NCI-H1105 (cell line): Measurements from ENCODE around the gene ZNF513.
A peak's percentile ranks its signal among the peaks of the same experiment; 100 is the strongest.
"Not testable (repeated sequence)": the region's sequence is repeated elsewhere in the genome, so short reads cannot be mapped to it uniquely, and the experiment has no call there.

ENCODE experiments used
- DNase-seq: peaks from one replicate; lab custom pipeline; 2025; lab: John Stamatoyannopoulos, UW

The ZNF513 gene

DNA sequence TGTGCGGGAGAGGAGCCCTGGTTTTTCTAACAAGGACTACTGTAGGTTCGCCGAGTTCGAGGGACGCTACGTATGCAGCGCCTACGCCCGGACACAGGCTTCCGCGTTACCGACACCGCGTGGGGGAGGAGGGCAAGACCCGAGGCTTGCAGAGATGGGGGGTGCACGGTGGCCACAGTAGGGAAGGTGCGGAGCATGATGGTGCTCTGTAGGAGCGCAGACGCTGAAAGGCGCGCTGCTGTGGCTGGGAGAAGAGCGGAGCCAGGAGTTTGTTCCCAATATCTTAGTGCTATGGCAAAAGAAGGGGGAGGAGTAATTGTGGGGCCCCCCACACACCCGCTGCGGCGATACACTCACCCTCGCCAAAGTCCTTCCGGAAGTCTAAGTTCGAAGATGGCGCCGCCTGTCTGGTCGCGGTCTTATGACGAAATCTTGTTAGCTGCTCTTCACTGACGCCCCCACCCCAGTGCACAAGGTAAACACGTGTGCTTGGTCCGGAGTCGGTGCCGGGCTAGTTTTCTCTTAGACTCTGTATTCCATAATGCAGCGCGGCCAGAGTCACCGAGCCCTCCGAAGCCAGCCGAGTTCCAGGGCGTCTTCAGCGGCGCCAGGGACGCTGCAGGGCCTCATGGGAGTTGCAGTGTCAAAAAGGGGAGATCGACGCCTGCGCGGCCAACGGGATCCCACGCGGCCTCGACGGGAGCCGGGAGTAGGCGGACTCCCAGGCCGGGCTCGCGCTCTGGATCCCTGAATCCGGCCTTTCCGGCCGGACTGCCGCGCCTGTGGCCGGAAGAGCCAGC, 24.0 kb downstream of the ZNF513 start, which contains the start of gene GTF3C2:
GTF3C2 (minus strand) TSS at position 383 of the 800 bp plus-strand sequence. CDS start 13,210 bp downstream, outside the sequence.
- peak; percentile 89 for DNase-seq

- peak; percentile 15 for DNase-seq
These were observed 24.5 kb downstream of the ZNF513 start for GRCh38 chr2:27356056-27356381.

- DNase-seq, result no peak
These were observed 26.0 kb downstream of the ZNF513 start for GRCh38 chr2:27354597-27354927.

DNA sequence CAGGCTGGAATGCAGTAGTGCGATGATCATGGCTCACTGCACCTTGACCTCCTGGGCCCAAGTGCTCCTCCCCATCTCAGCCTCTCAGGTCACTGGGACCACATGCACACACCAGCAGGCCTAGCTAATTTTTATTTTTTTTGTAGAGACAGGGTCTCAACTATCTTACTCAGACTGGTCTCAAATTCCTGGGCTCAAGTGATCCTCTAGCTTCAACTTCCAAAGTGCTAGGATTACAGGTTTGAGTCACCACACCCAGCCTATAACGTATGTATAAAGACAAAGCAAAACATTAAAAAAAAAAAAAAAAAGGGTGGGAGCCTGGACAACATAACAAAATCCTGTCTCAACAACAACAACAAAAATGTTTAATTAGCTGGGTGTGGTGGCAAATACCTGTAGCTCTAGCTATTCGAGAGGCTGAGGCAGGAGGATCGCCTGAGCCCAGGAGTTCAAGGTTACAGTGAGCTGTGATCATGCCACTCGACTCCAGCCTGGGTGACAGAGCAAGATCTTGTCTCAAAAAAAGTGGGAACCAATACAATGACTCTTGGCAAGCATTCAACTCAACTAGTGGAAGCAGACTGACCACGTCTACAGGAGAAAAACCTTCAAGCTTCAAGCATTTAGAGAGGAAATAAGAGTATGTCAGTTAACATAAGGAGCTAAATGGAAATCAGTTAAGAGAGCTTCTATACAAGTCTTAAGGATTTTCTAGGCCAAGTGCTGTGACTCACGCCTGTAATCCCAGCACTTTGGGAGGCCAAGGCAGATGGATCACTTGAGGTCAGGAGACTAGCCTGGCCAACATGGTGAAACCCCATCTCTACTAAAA, 26.6 kb downstream of the ZNF513 start:
- DNase-seq, result no peak

GRCh38 chr2:27353386-27353761, 27.2 kb downstream of the ZNF513 start:
- not testable (repeated sequence) for DNase-seq

GRCh38 chr2:27351802-27352598, 28.5 kb downstream of the ZNF513 start:
- DNase-seq, result no peak

DNA sequence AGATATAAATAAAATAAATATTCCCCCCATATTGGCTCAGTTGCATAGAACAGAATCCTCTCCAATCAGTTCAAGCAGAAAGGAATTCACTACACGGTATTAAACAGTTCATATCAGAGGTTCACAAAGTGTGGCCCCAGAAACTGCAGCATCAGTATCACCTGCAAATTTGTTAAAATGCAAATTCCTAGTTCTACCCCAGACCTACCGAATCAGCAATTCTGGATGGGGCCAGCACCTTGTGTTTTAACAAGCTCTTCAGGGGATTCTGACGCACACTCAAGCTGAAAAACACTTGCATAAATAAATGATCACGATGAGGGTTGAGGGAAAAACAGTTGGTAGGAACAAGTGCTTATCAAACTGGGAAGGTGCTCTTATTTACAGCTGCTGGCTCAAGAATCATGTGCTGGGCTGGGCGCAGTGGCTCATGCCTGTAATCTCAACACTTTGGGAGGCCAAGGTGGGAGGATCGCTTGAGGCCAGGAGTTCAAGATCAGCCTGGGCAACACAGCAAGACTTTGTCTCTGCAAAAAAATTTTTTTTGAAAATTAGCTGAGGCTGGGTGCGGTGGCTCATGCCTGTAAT, 30.3 kb downstream of the ZNF513 start:
- DNase-seq, result no peak

GRCh38 chr2:27347641-27348040, 32.9 kb downstream of the ZNF513 start:
- DNase-seq, result no peak

DNA sequence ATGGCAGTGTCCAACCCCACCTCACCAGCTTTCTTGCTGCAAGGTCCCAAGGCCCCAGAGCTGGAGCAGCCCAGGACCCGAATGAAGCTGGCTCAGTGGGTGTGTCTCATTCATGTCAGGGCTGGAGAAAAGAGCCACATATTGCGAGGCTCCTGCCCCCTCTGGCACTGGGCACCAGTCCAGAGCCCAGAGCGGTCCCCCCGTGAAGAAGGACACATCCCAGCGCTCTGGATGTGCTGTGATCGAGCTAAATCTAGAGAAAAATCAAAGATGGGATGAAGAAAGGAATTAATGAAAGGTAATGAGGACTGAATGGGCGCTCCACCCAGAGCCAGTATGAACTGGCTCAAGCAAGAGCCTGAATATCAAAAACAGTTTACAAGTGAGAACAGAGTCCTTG, 44.4 kb downstream of the ZNF513 start:
- DNase-seq, result no peak

DNA sequence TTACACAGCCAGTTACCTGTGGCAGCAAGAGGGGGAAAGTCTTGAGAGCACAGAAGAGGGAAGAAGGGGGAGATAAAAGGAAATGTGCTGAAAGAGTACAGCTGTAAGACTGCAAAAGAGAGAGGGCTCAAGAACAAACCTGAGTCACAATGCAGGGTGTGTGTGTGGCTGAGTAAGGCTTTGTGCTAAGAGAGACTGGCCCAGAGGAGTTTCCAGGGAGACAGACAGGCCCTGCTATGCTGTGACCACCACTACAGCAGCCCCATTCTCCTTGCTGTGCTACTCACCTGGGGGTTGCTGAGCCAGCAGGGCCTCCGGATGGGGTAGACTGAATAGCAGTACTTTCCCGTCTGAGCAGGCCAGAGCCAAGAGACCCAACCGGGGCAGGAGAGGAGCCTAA, 45.2 kb downstream of the ZNF513 start:
- no peak for DNase-seq
